ENCODE measurements around the gene PPP2R1A.

DNA sequence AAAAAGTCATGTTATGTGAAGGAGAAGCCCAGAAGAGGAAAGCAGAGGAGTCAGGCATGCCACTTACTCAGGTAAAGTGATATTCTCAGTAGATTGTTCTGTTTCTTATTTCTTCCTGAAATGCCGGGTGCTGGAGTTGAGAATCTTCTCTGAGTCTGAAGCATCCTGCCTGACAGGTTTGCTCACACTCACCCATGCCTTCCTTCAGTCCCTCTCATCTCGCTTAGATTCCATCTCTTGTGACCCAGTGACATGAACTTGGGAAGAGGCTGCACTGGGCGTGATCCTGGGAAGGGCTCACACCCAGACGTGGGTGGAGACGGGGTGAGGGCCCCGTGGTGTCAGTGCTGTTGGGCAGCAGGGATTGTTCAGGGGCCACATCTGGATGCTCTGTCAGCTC lies 87.6 kb downstream of the PPP2R1A start:
- TF ChIP-seq, protein P1, sequence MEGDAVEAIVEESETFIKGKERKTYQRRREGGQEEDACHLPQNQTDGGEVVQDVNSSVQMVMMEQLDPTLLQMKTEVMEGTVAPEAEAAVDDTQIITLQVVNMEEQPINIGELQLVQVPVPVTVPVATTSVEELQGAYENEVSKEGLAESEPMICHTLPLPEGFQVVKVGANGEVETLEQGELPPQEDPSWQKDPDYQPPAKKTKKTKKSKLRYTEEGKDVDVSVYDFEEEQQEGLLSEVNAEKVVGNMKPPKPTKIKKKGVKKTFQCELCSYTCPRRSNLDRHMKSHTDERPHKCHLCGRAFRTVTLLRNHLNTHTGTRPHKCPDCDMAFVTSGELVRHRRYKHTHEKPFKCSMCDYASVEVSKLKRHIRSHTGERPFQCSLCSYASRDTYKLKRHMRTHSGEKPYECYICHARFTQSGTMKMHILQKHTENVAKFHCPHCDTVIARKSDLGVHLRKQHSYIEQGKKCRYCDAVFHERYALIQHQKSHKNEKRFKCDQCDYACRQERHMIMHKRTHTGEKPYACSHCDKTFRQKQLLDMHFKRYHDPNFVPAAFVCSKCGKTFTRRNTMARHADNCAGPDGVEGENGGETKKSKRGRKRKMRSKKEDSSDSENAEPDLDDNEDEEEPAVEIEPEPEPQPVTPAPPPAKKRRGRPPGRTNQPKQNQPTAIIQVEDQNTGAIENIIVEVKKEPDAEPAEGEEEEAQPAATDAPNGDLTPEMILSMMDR (IDR thresholded peaks at IDR 0.05; ENCODE audit: low read depth, low read length, poor library complexity, severe bottlenecking), result no peak
- no peak for TF ChIP-seq EZH2phosphoT487 (IDR thresholded peaks at IDR 0.05; ENCODE audit: borderline replicate concordance, low read length)
